Measurements from ENCODE around the gene GPR32. TPM values are rescaled to one million over a fixed set of nuclear protein-coding genes. Genes with fewer than 3 reads are reported as not detected.

Gene GPR32
- total and polyA plus RNA-seq, 8 donors, result not detected

DNA sequence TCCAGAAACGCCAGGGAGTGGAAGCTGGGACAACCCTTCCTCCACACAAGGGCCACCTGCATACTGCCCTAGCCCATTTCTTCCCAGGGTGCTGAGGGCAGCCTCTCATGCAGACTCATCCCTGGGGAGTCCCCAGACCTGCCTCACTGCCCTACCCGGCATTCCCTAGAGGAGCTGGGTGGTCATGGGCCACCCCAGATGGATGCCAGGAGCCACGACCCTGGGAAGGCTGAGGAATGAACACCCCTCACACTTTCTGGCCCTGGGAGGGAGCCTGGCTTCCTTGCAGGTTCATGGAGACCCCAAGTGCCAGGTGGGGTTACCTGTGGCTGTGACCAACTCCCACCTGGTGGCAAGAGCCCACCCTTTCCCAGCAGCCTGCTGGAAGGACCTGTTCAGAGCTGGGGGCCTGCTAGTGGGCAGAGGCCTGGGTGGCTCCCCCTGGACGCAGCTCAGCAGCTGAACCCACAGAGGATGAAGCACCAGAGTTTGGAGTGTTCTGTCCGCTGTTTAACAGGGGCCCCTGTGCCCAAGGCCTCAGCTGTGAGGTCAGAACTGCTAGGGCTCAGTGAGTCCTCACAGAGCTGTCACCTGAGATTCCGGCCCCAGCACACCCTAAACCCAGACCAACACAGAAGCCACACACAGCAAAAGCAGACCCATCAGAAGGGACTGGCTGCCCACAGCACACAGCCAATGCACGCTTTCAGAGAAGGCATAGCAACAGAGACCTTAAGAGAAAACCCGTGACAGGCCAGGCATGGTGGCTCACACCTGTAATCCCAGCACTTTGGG, 26.6 kb downstream of the GPR32 start:
- Histone ChIP-seq H3K9me3 (no peaks in the 10 kb centered on the region), H3K27ac (no peak overlapping the region), H3K4me3 (no peak overlapping the region), H3K27me3 (no peaks in the 10 kb centered on the region), H3K36me3 (peaks cover 0 to 56% of the 10 kb centered on the region in 2 donors), H3K4me1 (no peaks in the 10 kb centered on the region)
- TF ChIP-seq, protein P1, sequence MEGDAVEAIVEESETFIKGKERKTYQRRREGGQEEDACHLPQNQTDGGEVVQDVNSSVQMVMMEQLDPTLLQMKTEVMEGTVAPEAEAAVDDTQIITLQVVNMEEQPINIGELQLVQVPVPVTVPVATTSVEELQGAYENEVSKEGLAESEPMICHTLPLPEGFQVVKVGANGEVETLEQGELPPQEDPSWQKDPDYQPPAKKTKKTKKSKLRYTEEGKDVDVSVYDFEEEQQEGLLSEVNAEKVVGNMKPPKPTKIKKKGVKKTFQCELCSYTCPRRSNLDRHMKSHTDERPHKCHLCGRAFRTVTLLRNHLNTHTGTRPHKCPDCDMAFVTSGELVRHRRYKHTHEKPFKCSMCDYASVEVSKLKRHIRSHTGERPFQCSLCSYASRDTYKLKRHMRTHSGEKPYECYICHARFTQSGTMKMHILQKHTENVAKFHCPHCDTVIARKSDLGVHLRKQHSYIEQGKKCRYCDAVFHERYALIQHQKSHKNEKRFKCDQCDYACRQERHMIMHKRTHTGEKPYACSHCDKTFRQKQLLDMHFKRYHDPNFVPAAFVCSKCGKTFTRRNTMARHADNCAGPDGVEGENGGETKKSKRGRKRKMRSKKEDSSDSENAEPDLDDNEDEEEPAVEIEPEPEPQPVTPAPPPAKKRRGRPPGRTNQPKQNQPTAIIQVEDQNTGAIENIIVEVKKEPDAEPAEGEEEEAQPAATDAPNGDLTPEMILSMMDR (IDR thresholded peaks at IDR 0.05), result no peak
- DNase-seq, result no peak
- intact Hi-C loops (cut with DNase I), result no loop called here
- ATAC-seq, result no peak

DNA sequence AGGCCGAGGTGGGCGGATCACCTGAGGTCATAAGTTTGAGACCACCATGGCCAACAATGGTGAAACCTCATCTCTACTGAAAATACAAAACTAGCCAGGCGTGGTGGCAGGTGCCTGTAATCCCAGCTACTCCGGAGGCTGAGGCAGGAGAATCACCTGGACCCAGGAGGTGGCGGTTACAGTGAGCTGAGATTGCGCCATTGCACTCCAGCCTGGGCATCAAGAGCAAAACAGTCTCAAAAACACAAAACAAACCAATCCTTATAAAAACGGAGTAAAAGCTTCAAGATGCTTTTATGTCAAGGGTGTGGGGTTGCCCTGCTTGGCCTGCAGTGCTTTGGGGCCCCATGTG, 27.1 kb downstream of the GPR32 start:
- no peaks in the 10 kb centered on the region for H3K9me3 ChIP-seq
- intact Hi-C loops (cut with DNase I), result no loop called here
- H3K36me3 ChIP-seq, result peaks cover 0 to 62% of the 10 kb centered on the region in 2 donors

DNA sequence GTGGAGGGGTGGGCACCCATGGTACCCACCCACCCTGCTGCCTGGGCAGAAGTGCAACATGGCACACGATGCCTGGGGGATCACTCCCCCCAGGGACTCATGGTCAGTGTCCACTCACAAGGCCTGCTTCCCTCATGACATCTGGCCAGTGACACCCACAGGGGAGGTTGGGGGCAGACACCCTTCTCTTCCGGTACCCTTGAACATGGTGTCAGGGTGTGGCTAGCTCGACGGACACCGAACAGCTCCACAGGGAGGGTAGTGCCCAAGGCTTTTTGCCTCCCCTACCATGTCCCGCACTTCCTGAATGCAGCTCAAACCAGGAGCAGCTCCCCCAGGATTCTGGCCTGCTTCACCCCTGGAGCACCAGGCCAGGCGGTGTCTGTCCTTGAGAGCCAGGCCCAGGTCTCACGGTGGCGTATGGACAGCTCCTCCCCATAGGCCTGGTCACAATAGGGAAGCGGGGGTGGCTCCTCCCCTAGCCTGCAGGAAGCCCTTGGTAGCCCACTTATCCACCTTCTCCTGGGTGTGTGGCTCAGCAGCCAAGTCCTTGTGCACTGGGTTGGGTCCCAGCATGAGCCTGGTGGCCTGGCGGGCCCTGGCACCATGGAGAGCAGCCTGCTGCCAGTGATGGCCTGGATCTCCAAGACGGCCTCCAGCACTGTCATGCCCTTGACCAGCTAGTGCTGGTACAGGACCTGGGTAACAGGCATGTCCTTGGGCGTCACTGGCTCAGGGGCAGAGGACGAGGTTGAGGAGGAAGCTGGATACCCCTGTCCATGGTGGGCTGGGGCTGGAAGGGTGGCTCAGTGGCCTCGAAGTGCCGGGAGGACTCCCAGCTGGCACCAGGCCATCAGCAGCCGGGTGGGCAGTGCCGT, 27.8 kb downstream of the GPR32 start:
- Histone ChIP-seq H3K27ac (no peak overlapping the region), H3K4me1 (peaks cover 4 to 11% of the 10 kb centered on the region in 2 donors), H3K4me3 (no peak overlapping the region), H3K36me3 (peaks cover 0 to 63% of the 10 kb centered on the region in 2 donors), H3K9me3 (no peaks in the 10 kb centered on the region), H3K27me3 (no peaks in the 10 kb centered on the region)
- ATAC-seq, result no peak
- intact Hi-C loops (cut with DNase I), result no loop called here
- TF ChIP-seq, protein P1 (IDR thresholded peaks at IDR 0.05), result no peak
- DNase-seq, result no peak

More for the DNA sequence above, 27.1 kb downstream of the GPR32 start:
- H3K4me3 ChIP-seq, result no peak overlapping the region
- TF ChIP-seq, protein P1 (IDR thresholded peaks at IDR 0.05), result no peak
- no peaks in the 10 kb centered on the region for H3K27me3 ChIP-seq
- peaks cover 0 to 4% of the 10 kb centered on the region in 2 donors for H3K4me1 ChIP-seq
- no peak overlapping the region for H3K27ac ChIP-seq
- ATAC-seq (no peak), DNase-seq (no peak)

DNA sequence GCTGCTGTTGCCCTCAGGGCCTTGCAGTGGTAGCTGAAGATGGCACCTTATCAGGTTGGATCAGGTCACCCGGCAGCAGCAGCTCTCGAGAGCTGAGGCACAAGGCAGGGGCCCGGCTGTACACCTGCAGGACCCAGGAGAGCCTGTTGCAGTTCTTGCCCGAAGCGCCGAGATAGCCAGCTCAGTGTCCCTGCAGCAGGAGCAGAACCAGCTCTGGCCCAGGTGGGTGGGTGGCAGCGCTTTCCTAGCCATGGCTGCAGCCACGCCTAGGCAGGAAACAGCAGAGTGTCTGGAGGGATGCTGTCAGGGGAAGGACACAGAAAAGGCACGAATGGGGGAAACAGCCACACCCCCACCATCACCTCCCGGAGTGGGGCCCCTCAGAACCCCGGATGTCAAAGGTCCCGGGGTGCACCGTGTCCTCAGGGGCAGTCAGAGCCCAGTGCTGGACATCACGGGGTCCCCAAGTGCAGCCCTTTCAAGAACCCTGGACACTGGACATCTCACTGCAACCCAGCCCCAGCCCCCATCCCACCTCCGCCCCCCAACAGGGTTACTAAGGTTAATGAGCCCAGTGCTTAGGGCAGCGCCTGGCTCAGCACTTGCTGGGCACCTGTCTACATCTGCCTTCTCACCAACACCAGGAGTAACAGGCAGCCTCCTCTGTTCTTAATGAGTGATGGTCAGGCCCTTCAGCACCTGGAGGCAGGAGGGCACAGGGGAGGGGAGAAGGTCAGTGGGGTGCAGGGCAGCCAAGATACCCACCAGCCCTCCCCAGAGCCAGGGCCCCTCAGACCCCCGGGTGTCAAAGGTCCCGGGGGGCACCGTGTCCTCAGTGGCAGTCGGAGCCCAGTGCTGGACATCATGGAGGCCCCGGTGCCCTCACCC, 28.6 kb downstream of the GPR32 start:
- Histone ChIP-seq H3K27ac (no peak overlapping the region), H3K36me3 (peaks cover 0 to 63% of the 10 kb centered on the region in 2 donors), H3K4me1 (peaks cover 12 to 19% of the 10 kb centered on the region in 2 donors), H3K4me3 (no peak overlapping the region), H3K27me3 (no peaks in the 10 kb centered on the region), H3K9me3 (no peaks in the 10 kb centered on the region)
- TF ChIP-seq, protein P1 (IDR thresholded peaks at IDR 0.05), result no peak
- ATAC-seq, result no peak
- intact Hi-C loops (cut with DNase I), result no loop called here
- no peak for DNase-seq

Measured in left lung (tissue), 10 donors.